GM12865 (cell line): Measurements from ENCODE around the gene SPEM3.
A peak's percentile ranks its signal among the peaks of the same experiment; 100 is the strongest.
"Not testable (repeated sequence)": the region's sequence is repeated elsewhere in the genome, so short reads cannot be mapped to it uniquely, and the experiment has no call there.

Experiments
- DNase-seq: peaks from one replicate; pipeline ENCODE4 v3.0.0; 2010; ENCODE audit warnings: low read depth
- H3K4me3 ChIP-seq: 2 replicates; pipeline ENCODE4 v1.5.1; 2011; ENCODE audit warnings: mild to moderate bottlenecking, low read depth, low read length, control low read depth
- CTCF ChIP-seq: IDR thresholded peaks from 2 replicates; pipeline ENCODE4 v1.5.1; 2011; ENCODE audit warnings: low read length, control low read depth, low read depth, inconsistent platforms; ENCODE audit not compliant: insufficient read depth; ENCODE audit errors: missing control alignments

SPEM3 gene

GRCh38 chr17:7466318-7466638 is 37.6 kb downstream of the SPEM3 start:
- no peak for DNase-seq
- TF ChIP-seq CTCF: no peak
- H3K4me3 ChIP-seq: no peak overlapping the region

GRCh38 chr17:7466639-7467341 is 38.1 kb downstream of the SPEM3 start:
- peak; percentile 24 for DNase-seq
- H3K4me3 ChIP-seq: no peak overlapping the region
- no peak for TF ChIP-seq CTCF

DNA sequence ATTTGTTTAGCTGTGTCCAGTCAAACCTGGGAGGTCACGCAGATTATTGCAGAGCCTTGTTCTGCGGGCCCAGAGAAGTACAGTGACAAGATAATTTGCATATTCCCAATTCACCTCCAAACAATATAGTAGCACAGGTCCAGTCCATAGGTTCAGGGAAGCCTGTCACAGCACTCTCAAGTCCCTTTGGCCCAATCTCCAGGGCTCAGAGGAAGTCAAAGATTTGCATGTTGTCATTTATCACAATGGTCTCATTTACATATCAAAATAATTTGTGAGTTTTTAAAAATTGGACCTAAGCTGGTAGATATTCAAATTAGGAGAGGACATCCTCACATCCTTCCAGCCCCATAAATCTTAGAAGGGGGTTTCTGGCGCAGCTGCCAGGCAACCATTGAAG is 38.8 kb downstream of the SPEM3 start:
- H3K4me3 ChIP-seq: no peak overlapping the region
- DNase-seq: no peak
- TF ChIP-seq CTCF: no peak

- no peak overlapping the region for H3K4me3 ChIP-seq
- TF ChIP-seq CTCF: no peak
Observed at GRCh38 chr17:7468290-7468689, 39.6 kb downstream of the SPEM3 start.

GRCh38 chr17:7468804-7469389 is 40.2 kb downstream of the SPEM3 start:
- no peak for DNase-seq
- no peak overlapping the region for H3K4me3 ChIP-seq
- TF ChIP-seq CTCF: no peak

More at GRCh38 chr17:7468290-7468689, 39.6 kb downstream of the SPEM3 start:
- no peak for DNase-seq

GRCh38 chr17:7469843-7470242 is 41.2 kb downstream of the SPEM3 start:
- not testable (repeated sequence) for H3K4me3 ChIP-seq, DNase-seq

GRCh38 chr17:7470457-7470973 is 41.9 kb downstream of the SPEM3 start:
- not testable (repeated sequence) for DNase-seq, H3K4me3 ChIP-seq

- no peak for TF ChIP-seq CTCF
- no peak for DNase-seq
Observed at GRCh38 chr17:7471729-7472128, 43.1 kb downstream of the SPEM3 start.

DNA sequence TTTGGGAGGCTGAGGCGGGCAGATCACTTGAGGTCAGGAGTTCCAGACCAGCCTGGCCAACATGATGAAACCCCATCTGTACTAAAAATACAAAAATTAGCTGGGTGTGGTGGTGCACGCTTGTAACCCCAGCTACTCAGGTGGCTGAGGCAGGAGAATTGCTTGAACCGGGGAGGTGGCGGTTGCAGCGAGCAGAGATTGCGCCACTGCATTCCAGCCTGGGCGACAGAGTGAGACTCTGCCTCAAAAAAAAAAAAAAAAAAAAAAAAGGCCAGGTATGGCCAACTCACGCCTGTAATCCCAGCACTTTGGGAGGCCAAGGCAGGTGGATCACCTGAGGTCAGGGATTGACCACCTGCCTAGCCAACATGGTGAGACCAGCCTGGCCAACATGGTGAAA is 46.1 kb downstream of the SPEM3 start:
- DNase-seq, H3K4me3 ChIP-seq: not testable (repeated sequence)

More at GRCh38 chr17:7471729-7472128, 43.1 kb downstream of the SPEM3 start:
- H3K4me3 ChIP-seq: no peak overlapping the region
